B cell (primary cell): ENCODE results near the gene MOSPD3. TPM values are rescaled to one million over a fixed set of nuclear protein-coding genes. Genes with fewer than 3 reads are reported as not detected.

Source experiments
- ATAC-seq: fragments of 200-7000 bp; cut with Tn5 transposase; one replicate; pipeline ENCODE4 v1.10.0; 2021; ENCODE audit warnings: low read depth, mild to moderate bottlenecking, moderate number of reproducible peaks, moderate library complexity
- CTCF ChIA-PET: fragments of 350-600 bp; sonication (Branson Sonifier 250); formaldehyde crosslinking; loops from one replicate; lab custom pipeline; 2021; ENCODE audit warnings: antibody characterized with exemption, inconsistent platforms; lab: Charles Lee
- POLR2A ChIA-PET: fragments of 350-600 bp; sonication (Branson Sonifier 250); formaldehyde crosslinking; loops from one replicate; lab custom pipeline; 2021; ENCODE audit warnings: antibody characterized with exemption; lab: Charles Lee
- DNase-seq: peaks from one replicate; pipeline ENCODE4 v3.0.0; 2013
- H2AFZ ChIP-seq: 2 replicates; pipeline ENCODE4 v1.6.1; 2012; ENCODE audit warnings: mild to moderate bottlenecking, low read depth, low read length; ENCODE audit not compliant: insufficient read depth, poor library complexity, severe bottlenecking
- H3K27ac ChIP-seq, 2 donors: 1 replicate in 1 of 2; 2 replicates in 1 of 2; pipeline ENCODE4 v1.5.1; 2012 to 2013; ENCODE audit warnings: low read length in 2 of 2, mild to moderate bottlenecking in 2 of 2, moderate library complexity in 1 of 2
- H3K27me3 ChIP-seq, 4 experiments: fragments of 200-600 bp in 1 of 4; sonication (generic) in 1 of 4; replicated peaks in 1 of 4; 1 replicate in 2 of 4; 2 replicates in 2 of 4; pipeline versions ENCODE4 v1.6.1 to v1.7.0; 2013 to 2016; ENCODE audit warnings: low read length in 3 of 4, mild to moderate bottlenecking in 2 of 4, mixed read lengths in 1 of 4, moderate library complexity in 1 of 4; ENCODE audit not compliant: insufficient read depth in 4 of 4, control insufficient read depth in 3 of 4; ENCODE audit errors: control extremely low read depth in 1 of 4
- H3K36me3 ChIP-seq, 2 experiments: replicated peaks in 1 of 2; 1 replicate in 1 of 2; 2 replicates in 1 of 2; pipeline versions ENCODE4 v1.6.1 to v1.7.1; 2013; ENCODE audit warnings: low read length in 1 of 2; ENCODE audit not compliant: insufficient read depth in 2 of 2, control insufficient read depth in 1 of 2; ENCODE audit errors: control extremely low read depth in 1 of 2, extremely low read depth in 1 of 2
- H3K4me1 ChIP-seq, 2 donors: fragments of 200-600 bp in 1 of 2; sonication (generic) in 1 of 2; 1 replicate in 1 of 2; 2 replicates in 1 of 2; pipeline versions ENCODE4 v1.5.1 to v1.6.1; 2013 to 2017; ENCODE audit warnings: low read length in 2 of 2; ENCODE audit not compliant: control insufficient read depth in 2 of 2, insufficient read depth in 2 of 2
- H3K4me2 ChIP-seq: replicated peaks from 2 replicates; pipeline ENCODE3; 2012; ENCODE audit warnings: mild to moderate bottlenecking, low read depth, low read length; ENCODE audit not compliant: poor library complexity, severe bottlenecking
- H3K4me3 ChIP-seq, 5 experiments: fragments of 200-600 bp in 1 of 5; sonication (generic) in 1 of 5; 1 replicate in 3 of 5; 2 replicates in 2 of 5; pipeline versions ENCODE4 v1.5.1 to v1.7.0; 2011 to 2016; ENCODE audit warnings: low read length in 4 of 5, mild to moderate bottlenecking in 4 of 5, low read depth in 2 of 5, control low read depth in 1 of 5, moderate library complexity in 1 of 5; ENCODE audit not compliant: insufficient read depth in 1 of 5; ENCODE audit errors: control extremely low read depth in 1 of 5, extremely low read depth in 1 of 5
- H3K79me2 ChIP-seq: fragments of 200-600 bp; sonication (generic); one replicate; pipeline ENCODE4 v1.6.0; 2016; ENCODE audit warnings: low read length; ENCODE audit not compliant: control insufficient read depth, insufficient read depth
- H3K9ac ChIP-seq: fragments of 200-600 bp; sonication (generic); 2 replicates; pipeline ENCODE4 v1.6.1; 2017; ENCODE audit warnings: mild to moderate bottlenecking, low read length, moderate library complexity
- H3K9me3 ChIP-seq, 3 donors: one replicate each; pipeline versions ENCODE4 v1.6.1 to v1.7.1; 2013; ENCODE audit warnings: low read length in 2 of 3; ENCODE audit not compliant: control insufficient read depth in 2 of 3, insufficient read depth in 1 of 3; ENCODE audit errors: control extremely low read depth in 1 of 3
- H4K20me1 ChIP-seq: 2 replicates; pipeline ENCODE4 v1.6.0; 2012; ENCODE audit warnings: mild to moderate bottlenecking, low read length; ENCODE audit not compliant: insufficient read depth, control insufficient read depth, poor library complexity, severe bottlenecking
- H3K27ac Mint-ChIP-seq: one replicate; pipeline ENCODE4 v1.8.0; 2021; ENCODE audit warnings: mixed read lengths
- H3K27me3 Mint-ChIP-seq: one replicate; pipeline ENCODE4 v1.8.0; 2021; ENCODE audit warnings: mixed read lengths
- H3K4me1 Mint-ChIP-seq: one replicate; pipeline ENCODE4 v1.8.0; 2021; ENCODE audit warnings: mixed read lengths
- H3K4me3 Mint-ChIP-seq: one replicate; pipeline ENCODE4 v1.8.0; 2021; ENCODE audit warnings: mixed read lengths
- H3K9me3 Mint-ChIP-seq: one replicate; pipeline ENCODE4 v1.8.0; 2022; ENCODE audit warnings: mixed read lengths; ENCODE audit not compliant: insufficient read depth
- EZH2 ChIP-seq: IDR thresholded peaks from 2 replicates; pipeline ENCODE4 v1.6.1; 2012; ENCODE audit warnings: borderline replicate concordance, low read depth, mild to moderate bottlenecking, moderate library complexity, low read length; ENCODE audit not compliant: insufficient read depth, poor library complexity, severe bottlenecking
- WGBS: methylation state at CpG from one replicate; pipeline ENCODE4 v1.1.5; 2013; ENCODE audit warnings: missing lambda C conversion rate; ENCODE audit not compliant: insufficient coverage; 5-methylcytosine and 5-hydroxymethylcytosine counted together
- intact Hi-C: fragments of 100-400 bp; cut with micrococcal nuclease; formaldehyde crosslinking; loops from one replicate; pipeline ENCODE4 v1.10.0; 2022
- polyA plus RNA-seq: library from polyadenylated mRNA; depleted of rRNA; stranded (reverse); fragments of >200 nt; gene quantifications from 2 replicates; pipeline ENCODE4 v1.2.3, GENCODE V29; 2012
- total RNA-seq, 2 donors: library from RNA; stranded (reverse); fragments of 120-200 nt in 1 of 2; gene quantifications; 1 replicate in 1 of 2; 2 replicates in 1 of 2; pipeline versions ENCODE4 v1.2.3 to v1.2.4, GENCODE V29; 2013 to 2022
- TF ChIP-seq, protein P1 (sequence below): fragments of 200-600 bp; IDR thresholded peaks from one replicate; pipeline ENCODE4 v1.8.0; 2022; ENCODE audit warnings: antibody characterized with exemption, mild to moderate bottlenecking

The MOSPD3 gene
- total and polyA plus RNA-seq, 2 donors (not counting 1 experiment from before 2014, with no cell fraction given): 18.8 to 19.2 TPM

DNA sequence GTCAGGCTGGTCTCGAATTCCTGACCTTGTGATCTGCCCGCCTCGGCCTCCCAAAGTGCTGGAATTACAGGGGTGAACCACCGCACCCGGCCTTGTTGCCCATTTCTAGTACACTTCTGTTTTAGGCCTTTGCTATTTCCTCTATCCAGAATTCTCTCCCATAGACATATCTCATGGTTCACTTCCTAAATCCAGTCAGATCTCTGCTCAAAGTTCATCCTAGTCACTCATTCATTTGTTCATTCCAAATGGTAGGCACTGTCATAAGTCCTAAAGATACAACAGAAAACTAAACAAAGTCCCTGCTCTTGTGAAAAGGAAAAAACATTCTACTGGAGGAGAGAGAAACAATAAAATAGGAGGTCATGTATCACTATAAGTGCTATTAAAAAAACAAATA is 2.4 kb upstream of the MOSPD3 start:
- POLR2A ChIA-PET: interaction anchor here (0.6 kb wide), 1 partner anchor 10 kb away, joined by 3 read pairs; no protein-coding TSS in a partner anchor

More for the DNA sequence above, 2.4 kb upstream of the MOSPD3 start:
- Mint-ChIP-seq H3K9me3 (no peaks in the 10 kb centered on the region), H3K4me3 (peak overlapping the region; percentile 12), H3K27me3 (no peaks in the 10 kb centered on the region), H3K27ac (no peak overlapping the region), H3K4me1 (peaks cover 22% of the 10 kb centered on the region)
- Histone ChIP-seq H3K27ac (no peak overlapping the region), H3K27me3 (no peaks in the 10 kb centered on the region), H3K9me3 (no peaks in the 10 kb centered on the region), H3K4me1 (peaks cover 22 to 29% of the 10 kb centered on the region in 2 donors), H3K4me2 (no peak overlapping the region), H4K20me1 (no peaks in the 10 kb centered on the region), H3K9ac (no peak overlapping the region), H3K4me3 (no peak overlapping the region), H3K79me2 (no peaks in the 10 kb centered on the region), H2AFZ (no peak overlapping the region), H3K36me3 (peaks cover 0 to 3% of the 10 kb centered on the region in 2 experiments)
- 89% methylated on average over 5 of the region's 5 CpGs for WGBS
- no peak for TF ChIP-seq EZH2
- TF ChIP-seq, protein P1, sequence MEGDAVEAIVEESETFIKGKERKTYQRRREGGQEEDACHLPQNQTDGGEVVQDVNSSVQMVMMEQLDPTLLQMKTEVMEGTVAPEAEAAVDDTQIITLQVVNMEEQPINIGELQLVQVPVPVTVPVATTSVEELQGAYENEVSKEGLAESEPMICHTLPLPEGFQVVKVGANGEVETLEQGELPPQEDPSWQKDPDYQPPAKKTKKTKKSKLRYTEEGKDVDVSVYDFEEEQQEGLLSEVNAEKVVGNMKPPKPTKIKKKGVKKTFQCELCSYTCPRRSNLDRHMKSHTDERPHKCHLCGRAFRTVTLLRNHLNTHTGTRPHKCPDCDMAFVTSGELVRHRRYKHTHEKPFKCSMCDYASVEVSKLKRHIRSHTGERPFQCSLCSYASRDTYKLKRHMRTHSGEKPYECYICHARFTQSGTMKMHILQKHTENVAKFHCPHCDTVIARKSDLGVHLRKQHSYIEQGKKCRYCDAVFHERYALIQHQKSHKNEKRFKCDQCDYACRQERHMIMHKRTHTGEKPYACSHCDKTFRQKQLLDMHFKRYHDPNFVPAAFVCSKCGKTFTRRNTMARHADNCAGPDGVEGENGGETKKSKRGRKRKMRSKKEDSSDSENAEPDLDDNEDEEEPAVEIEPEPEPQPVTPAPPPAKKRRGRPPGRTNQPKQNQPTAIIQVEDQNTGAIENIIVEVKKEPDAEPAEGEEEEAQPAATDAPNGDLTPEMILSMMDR: no peak
- DNase-seq (no peak), ATAC-seq (no peak)
- intact Hi-C loops: loop anchor here (10.0 kb wide), 1 partner anchor 525 kb away; the partner anchor contains the start of genes COPS6 and ZNF3
- CTCF ChIA-PET: no interaction called here
